GM12878 (cell line): ENCODE results near the gene GARS1. TPM values are rescaled to one million over a fixed set of nuclear protein-coding genes. Genes with fewer than 3 reads are reported as not detected.

ENCODE experiments used
- ATAC-seq: fragments of 200-7000 bp; cut with Tn5 transposase; 3 replicates; pipeline ENCODE4 v1.9.1; 2020; ENCODE audit warnings: mild to moderate bottlenecking, moderate library complexity
- BruUV-seq: library from RNA; stranded (reverse); fragments of 400-500 nt; replicated peaks from 2 replicates; lab custom pipeline; 2021; lab: Mats Ljungman, UMichigan
- CTCF ChIA-PET: fragments of 300-600 bp; sonication (Branson Sonifier 250); formaldehyde crosslinking; extraction: SDS; loops from one replicate; lab custom pipeline; 2021; ENCODE audit warnings: inconsistent platforms; lab: Yijun Ruan, JAX
- POLR2A ChIA-PET: fragments of 350-600 bp; formaldehyde crosslinking; extraction: SDS; loops from one replicate; lab custom pipeline; 2021; ENCODE audit warnings: inconsistent platforms; lab: Charles Lee
- RAD21 ChIA-PET: fragments of 300-600 bp; sonication (Branson Sonifier 250); formaldehyde crosslinking; loops from one replicate; lab custom pipeline; 2023; ENCODE audit warnings: antibody characterized with exemption; ENCODE audit not compliant: unreplicated experiment; lab: Charles Lee
- SMC1A ChIA-PET: fragments of 300-600 bp; sonication (Branson Sonifier 250); formaldehyde crosslinking; loops from one replicate; lab custom pipeline; 2023; ENCODE audit not compliant: unreplicated experiment, uncharacterized antibody; lab: Charles Lee
- DNase-seq: peaks from one replicate; pipeline ENCODE4 v3.0.0-alpha.2; 2011; ENCODE audit warnings: low read depth, low spot score
- FAIRE-seq: peaks from 3 replicates; lab custom pipeline; 2011; peaks lifted over from hg19 to GRCh38; lab: Jason Lieb, UNC
- H2AFZ ChIP-seq: 2 replicates; pipeline ENCODE4 v1.6.0; 2011; ENCODE audit warnings: low read depth, low read length, control low read depth; ENCODE audit not compliant: control insufficient read depth
- H3K27ac ChIP-seq: 2 replicates; pipeline ENCODE4 v1.5.1; 2011; ENCODE audit warnings: control low read depth; ENCODE audit not compliant: control insufficient read depth, insufficient read depth
- H3K27me3 ChIP-seq, 2 experiments: replicated peaks in 1 of 2; 2 replicates each; pipeline versions ENCODE4 v1.6.0 to v1.6.1; 2011; ENCODE audit warnings: low read length in 1 of 2; ENCODE audit not compliant: control insufficient read depth in 2 of 2, insufficient read depth in 2 of 2
- H3K36me3 ChIP-seq, 2 experiments: 2 replicates each; pipeline ENCODE4 v1.5.1; 2011; ENCODE audit warnings: low read length in 1 of 2; ENCODE audit not compliant: control insufficient read depth in 2 of 2, insufficient read depth in 2 of 2
- H3K4me1 ChIP-seq: 2 replicates; pipeline ENCODE4 v1.6.1; 2011; ENCODE audit warnings: mild to moderate bottlenecking, low read length, moderate library complexity, mixed read lengths; ENCODE audit not compliant: control insufficient read depth, insufficient read depth
- H3K4me2 ChIP-seq: 2 replicates; pipeline ENCODE4 v1.6.0; 2011; ENCODE audit warnings: control low read depth; ENCODE audit not compliant: control insufficient read depth, insufficient read depth
- H3K4me3 ChIP-seq: fragments of 200-600 bp; sonication (generic); 2 replicates; pipeline ENCODE4 v1.5.1; 2016
- H3K79me2 ChIP-seq: 2 replicates; pipeline ENCODE4 v1.6.0; 2011; ENCODE audit warnings: low read length; ENCODE audit not compliant: control insufficient read depth, insufficient read depth
- H3K9ac ChIP-seq: 2 replicates; pipeline ENCODE4 v1.8.0; 2011; ENCODE audit warnings: low read length, control low read depth, mixed read lengths; ENCODE audit not compliant: control insufficient read depth, insufficient read depth
- H3K9me3 ChIP-seq: replicated peaks from 3 replicates; pipeline ENCODE4 v1.5.1; 2011; ENCODE audit warnings: mild to moderate bottlenecking, low read length; ENCODE audit not compliant: control insufficient read depth, insufficient read depth
- H4K20me1 ChIP-seq: 2 replicates; pipeline ENCODE4 v1.6.0; 2011; ENCODE audit not compliant: control insufficient read depth, insufficient read depth
- ASH2L ChIP-seq: fragments of 300-600, 200-600 bp; sonication (generic); IDR thresholded peaks from 2 replicates; pipeline ENCODE4 v1.6.1; 2017; ENCODE audit warnings: low read depth, mild to moderate bottlenecking, borderline replicate concordance
- BCL11A ChIP-seq: IDR thresholded peaks from 2 replicates; pipeline ENCODE4 v1.6.1; 2011; ENCODE audit warnings: low read depth, low read length
- EZH2 ChIP-seq: IDR thresholded peaks from 2 replicates; pipeline ENCODE4 v1.6.1; 2012; ENCODE audit warnings: low read depth, mild to moderate bottlenecking, control low read depth, inconsistent platforms, low read length, borderline replicate concordance; ENCODE audit not compliant: control insufficient read depth
- GATAD2B ChIP-seq: fragments of 450-650 bp; conservative IDR thresholded peaks from 2 replicates; pipeline ENCODE4 v1.6.1; 2017; ENCODE audit warnings: low read depth, mild to moderate bottlenecking, moderate library complexity
- IRF4 ChIP-seq: IDR thresholded peaks from 2 replicates; pipeline ENCODE4 v1.6.1; 2011; ENCODE audit warnings: low read depth, low read length
- NFYB ChIP-seq: IDR thresholded peaks from 2 replicates; pipeline ENCODE4 v1.6.1; 2011; ENCODE audit warnings: low read depth, mild to moderate bottlenecking, low read length, improper control_type of control experiment, moderate library complexity; ENCODE audit not compliant: insufficient read depth
- NR2C1 ChIP-seq: fragments of 450-650 bp; IDR thresholded peaks from 2 replicates; pipeline ENCODE4 v1.6.1; 2017; ENCODE audit warnings: antibody characterized with exemption, mild to moderate bottlenecking, moderate library complexity
- NR2C2 ChIP-seq: IDR thresholded peaks from 2 replicates; pipeline ENCODE4 v1.6.1; 2011; ENCODE audit warnings: borderline replicate concordance, low read depth; ENCODE audit not compliant: control insufficient read depth, insufficient read length
- NR2F1 ChIP-seq: fragments of 450-650 bp; conservative IDR thresholded peaks from 2 replicates; pipeline ENCODE4 v1.6.1; 2017; ENCODE audit warnings: mild to moderate bottlenecking
- ZNF207 ChIP-seq: fragments of 450-650 bp; IDR thresholded peaks from 2 replicates; pipeline ENCODE4 v1.6.1; 2014; ENCODE audit warnings: antibody characterized with exemption, mild to moderate bottlenecking, borderline replicate concordance
- whole genome bisulfite sequencing: methylation state at CpG from one replicate; pipeline ENCODE4 v1.1.6; 2016; ENCODE audit warnings: low lambda C conversion rate; ENCODE audit not compliant: insufficient replicate concordance, insufficient coverage; ENCODE audit errors: missing lambda C conversion rate; 5-methylcytosine and 5-hydroxymethylcytosine counted together
- in situ Hi-C: fragments of 300-500 bp; cut with MboI; formaldehyde crosslinking; loops from 9 replicates; pipeline ENCODE4 v1.14.3; 2018; ENCODE audit warnings: mixed read lengths
- intact Hi-C: fragments of 100-400 bp; cut with micrococcal nuclease; formaldehyde crosslinking; loops from one replicate; pipeline ENCODE4 v1.14.2; 2022; ENCODE audit not compliant: unreplicated experiment
- polyA plus RNA-seq, 11 experiments: library from polyadenylated mRNA; depleted of rRNA in 4 of 11; unstranded in 6 of 11; stranded (reverse) in 5 of 11; fragments of >200 nt; fragmentation: Nextera tagmentation in 4 of 11; fragmentation: Illumina TruSeq in 1 of 11; extraction: Ambion mirVana in 4 of 11; extraction: Trizol in 1 of 11; gene quantifications; 1 replicate in 1 of 11; 2 replicates in 10 of 11; pipeline versions ENCODE4 v1.2.1 to v1.2.3, GENCODE V29; 2011 to 2016; ENCODE audit warnings: inconsistent platforms in 2 of 11, missing spikeins in 2 of 11, low read depth in 1 of 11
- total RNA-seq, 4 experiments: library from RNA; depleted of rRNA in 3 of 4; stranded (reverse); fragments of >200 nt in 3 of 4; fragmentation: Illumina TruSeq in 1 of 4; extraction: Trizol in 1 of 4; gene quantifications; 2 replicates each; pipeline versions ENCODE4 v1.2.1 to v1.2.3, GENCODE V29; 2013 to 2021
- TF ChIP-seq, protein P1 (sequence below): fragments of 450-650 bp; IDR thresholded peaks from 2 replicates; pipeline ENCODE4 v1.6.1; 2017; ENCODE audit warnings: low read depth, mild to moderate bottlenecking, moderate library complexity
- TF ChIP-seq, protein P2 (sequence below): fragments of 450-650 bp; IDR thresholded peaks from 2 replicates; pipeline ENCODE4 v1.6.1; 2017; ENCODE audit warnings: mild to moderate bottlenecking, moderate library complexity

The GARS1 gene
- total and polyA plus RNA-seq, 10 of the 15 experiments (the other 5 are each of a cell fraction or from before 2014, with no cell fraction given), result 120 to 361 (median 187) TPM

DNA sequence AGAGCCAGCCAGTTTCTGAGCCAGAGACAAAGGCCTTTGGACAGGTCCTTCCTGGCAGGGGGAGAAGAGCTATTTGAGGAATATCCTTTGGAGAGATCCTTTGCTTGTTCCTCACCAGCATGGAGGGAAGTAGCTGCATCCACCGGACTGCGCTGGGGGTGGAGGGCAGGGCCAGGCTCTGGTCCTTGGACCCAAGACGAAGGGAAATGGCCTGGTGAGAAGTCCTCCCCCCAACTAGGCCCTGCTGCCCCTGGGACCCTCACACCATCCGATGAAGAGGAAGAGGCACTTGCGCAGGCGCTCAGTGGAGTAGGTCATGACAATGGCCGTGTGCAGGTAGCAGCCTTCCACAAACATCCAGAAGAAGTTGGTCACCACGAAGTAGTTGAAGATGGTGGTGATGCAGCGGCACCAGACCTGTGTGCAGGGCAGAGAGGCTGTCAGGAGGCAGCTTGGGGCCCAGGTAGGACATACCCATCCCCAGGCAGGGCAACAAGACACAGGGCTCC lies 67.8 kb downstream of the GARS1 start:
- RAD21 ChIA-PET, result no interaction called here
- WGBS, result 53% methylated on average over 9 of the region's 9 CpGs
- intact Hi-C loops, result no loop called here
- Histone ChIP-seq H3K9ac (no peak overlapping the region), H3K36me3 (no peaks in the 10 kb centered on the region), H3K4me2 (no peak overlapping the region), H3K27ac (no peak overlapping the region), H3K79me2 (no peaks in the 10 kb centered on the region), H3K27me3 (no peaks in the 10 kb centered on the region), H3K4me3 (no peak overlapping the region), H3K9me3 (no peaks in the 10 kb centered on the region), H2AFZ (no peak overlapping the region), H3K4me1 (no peaks in the 10 kb centered on the region), H4K20me1 (no peaks in the 10 kb centered on the region)
- in situ Hi-C loops, result no loop called here
- ATAC-seq, result no peak
- SMC1A ChIA-PET, result no interaction called here
- TF ChIP-seq NR2F1 (no peak), NFYB (no peak), NR2C1 (no peak), EZH2 (no peak), ASH2L (no peak), BCL11A (no peak), ZNF207 (no peak), NR2C2 (no peak), GATAD2B (no peak), IRF4 (no peak)
- TF ChIP-seq, protein P1, sequence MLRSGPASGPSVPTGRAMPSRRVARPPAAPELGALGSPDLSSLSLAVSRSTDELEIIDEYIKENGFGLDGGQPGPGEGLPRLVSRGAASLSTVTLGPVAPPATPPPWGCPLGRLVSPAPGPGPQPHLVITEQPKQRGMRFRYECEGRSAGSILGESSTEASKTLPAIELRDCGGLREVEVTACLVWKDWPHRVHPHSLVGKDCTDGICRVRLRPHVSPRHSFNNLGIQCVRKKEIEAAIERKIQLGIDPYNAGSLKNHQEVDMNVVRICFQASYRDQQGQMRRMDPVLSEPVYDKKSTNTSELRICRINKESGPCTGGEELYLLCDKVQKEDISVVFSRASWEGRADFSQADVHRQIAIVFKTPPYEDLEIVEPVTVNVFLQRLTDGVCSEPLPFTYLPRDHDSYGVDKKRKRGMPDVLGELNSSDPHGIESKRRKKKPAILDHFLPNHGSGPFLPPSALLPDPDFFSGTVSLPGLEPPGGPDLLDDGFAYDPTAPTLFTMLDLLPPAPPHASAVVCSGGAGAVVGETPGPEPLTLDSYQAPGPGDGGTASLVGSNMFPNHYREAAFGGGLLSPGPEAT, result no peak
- TF ChIP-seq, protein P2, sequence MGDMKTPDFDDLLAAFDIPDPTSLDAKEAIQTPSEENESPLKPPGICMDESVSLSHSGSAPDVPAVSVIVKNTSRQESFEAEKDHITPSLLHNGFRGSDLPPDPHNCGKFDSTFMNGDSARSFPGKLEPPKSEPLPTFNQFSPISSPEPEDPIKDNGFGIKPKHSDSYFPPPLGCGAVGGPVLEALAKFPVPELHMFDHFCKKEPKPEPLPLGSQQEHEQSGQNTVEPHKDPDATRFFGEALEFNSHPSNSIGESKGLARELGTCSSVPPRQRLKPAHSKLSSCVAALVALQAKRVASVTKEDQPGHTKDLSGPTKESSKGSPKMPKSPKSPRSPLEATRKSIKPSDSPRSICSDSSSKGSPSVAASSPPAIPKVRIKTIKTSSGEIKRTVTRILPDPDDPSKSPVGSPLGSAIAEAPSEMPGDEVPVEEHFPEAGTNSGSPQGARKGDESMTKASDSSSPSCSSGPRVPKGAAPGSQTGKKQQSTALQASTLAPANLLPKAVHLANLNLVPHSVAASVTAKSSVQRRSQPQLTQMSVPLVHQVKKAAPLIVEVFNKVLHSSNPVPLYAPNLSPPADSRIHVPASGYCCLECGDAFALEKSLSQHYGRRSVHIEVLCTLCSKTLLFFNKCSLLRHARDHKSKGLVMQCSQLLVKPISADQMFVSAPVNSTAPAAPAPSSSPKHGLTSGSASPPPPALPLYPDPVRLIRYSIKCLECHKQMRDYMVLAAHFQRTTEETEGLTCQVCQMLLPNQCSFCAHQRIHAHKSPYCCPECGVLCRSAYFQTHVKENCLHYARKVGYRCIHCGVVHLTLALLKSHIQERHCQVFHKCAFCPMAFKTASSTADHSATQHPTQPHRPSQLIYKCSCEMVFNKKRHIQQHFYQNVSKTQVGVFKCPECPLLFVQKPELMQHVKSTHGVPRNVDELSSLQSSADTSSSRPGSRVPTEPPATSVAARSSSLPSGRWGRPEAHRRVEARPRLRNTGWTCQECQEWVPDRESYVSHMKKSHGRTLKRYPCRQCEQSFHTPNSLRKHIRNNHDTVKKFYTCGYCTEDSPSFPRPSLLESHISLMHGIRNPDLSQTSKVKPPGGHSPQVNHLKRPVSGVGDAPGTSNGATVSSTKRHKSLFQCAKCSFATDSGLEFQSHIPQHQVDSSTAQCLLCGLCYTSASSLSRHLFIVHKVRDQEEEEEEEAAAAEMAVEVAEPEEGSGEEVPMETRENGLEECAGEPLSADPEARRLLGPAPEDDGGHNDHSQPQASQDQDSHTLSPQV, result no peak
- DNase-seq, result no peak
- BruUV-seq, result no TSS peak
- POLR2A ChIA-PET, result no interaction called here
- FAIRE-seq, result no peak
- CTCF ChIA-PET, result no interaction called here
